ENCODE data around the gene KIAA0232. TPM values are rescaled to one million over a fixed set of nuclear protein-coding genes. Genes with fewer than 3 reads are reported as not detected.

KIAA0232 gene
- total and polyA plus RNA-seq, 12 donors: 7.3 to 45.2 (median 27.4) TPM

DNA sequence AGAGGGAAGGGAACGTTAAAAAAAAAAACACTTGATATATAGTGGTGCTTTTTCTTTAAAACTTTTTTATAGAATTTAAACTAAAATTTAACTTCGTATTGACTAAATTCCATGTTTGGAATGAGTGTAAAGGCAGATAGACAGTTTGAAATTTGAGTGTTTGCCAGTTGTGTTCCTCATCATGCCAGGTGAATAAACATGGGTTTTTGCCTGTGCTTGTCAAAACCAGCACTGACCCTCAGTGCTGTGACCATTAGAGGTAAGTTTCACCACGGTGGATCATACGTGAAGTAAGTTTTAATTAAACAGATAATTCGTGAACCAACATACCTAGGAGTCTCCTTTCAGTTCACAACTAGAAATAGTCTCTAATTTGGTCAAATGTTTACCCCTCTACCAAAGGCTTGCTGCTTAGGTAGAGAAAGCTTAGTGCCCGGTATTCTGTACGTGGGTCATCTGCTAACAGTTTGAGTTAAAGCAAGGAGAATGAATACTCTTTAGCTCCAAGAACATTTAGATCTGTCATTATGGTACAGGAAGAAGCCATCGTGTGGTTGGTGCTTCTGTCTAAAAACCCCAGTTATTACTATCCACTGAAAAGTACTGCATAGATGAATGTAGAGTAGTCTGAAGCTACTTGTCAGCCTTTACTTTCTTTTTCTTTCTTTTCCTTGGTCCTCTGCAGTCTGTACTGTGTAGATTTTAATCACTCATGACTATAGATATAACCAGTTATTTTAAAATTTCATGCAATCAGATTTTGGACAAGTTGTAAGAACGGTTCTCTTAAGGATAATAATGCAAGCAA, 32.7 kb downstream of the KIAA0232 start:
- no peaks in the 10 kb centered on the region for H3K36me3 ChIP-seq (replicated peaks in 1 of 2)
- no peaks in the 10 kb centered on the region for H3K27me3 ChIP-seq
- peaks cover 0 to 14% of the 10 kb centered on the region in 2 donors for H3K4me1 ChIP-seq (replicated peaks in 1 of 2)
- H3K27ac ChIP-seq: peak overlapping the region in 1 of 5 donors; percentile 7
- H3K4me3 ChIP-seq: no peak overlapping the region
- 62 to 68% (median 64%) methylated on average over 9 of the region's 9 CpGs for WGBS, 4 donors
- intact Hi-C loops (cut with DNase I): no loop called here
- no peak for DNase-seq
- no peaks in the 10 kb centered on the region for H3K9me3 ChIP-seq (replicated peaks in 1 of 3)
- no peak for TF ChIP-seq POLR2A (IDR thresholded peaks at IDR 0.05)
- TF ChIP-seq, protein P1, sequence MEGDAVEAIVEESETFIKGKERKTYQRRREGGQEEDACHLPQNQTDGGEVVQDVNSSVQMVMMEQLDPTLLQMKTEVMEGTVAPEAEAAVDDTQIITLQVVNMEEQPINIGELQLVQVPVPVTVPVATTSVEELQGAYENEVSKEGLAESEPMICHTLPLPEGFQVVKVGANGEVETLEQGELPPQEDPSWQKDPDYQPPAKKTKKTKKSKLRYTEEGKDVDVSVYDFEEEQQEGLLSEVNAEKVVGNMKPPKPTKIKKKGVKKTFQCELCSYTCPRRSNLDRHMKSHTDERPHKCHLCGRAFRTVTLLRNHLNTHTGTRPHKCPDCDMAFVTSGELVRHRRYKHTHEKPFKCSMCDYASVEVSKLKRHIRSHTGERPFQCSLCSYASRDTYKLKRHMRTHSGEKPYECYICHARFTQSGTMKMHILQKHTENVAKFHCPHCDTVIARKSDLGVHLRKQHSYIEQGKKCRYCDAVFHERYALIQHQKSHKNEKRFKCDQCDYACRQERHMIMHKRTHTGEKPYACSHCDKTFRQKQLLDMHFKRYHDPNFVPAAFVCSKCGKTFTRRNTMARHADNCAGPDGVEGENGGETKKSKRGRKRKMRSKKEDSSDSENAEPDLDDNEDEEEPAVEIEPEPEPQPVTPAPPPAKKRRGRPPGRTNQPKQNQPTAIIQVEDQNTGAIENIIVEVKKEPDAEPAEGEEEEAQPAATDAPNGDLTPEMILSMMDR (IDR thresholded peaks at IDR 0.05): no peak

DNA sequence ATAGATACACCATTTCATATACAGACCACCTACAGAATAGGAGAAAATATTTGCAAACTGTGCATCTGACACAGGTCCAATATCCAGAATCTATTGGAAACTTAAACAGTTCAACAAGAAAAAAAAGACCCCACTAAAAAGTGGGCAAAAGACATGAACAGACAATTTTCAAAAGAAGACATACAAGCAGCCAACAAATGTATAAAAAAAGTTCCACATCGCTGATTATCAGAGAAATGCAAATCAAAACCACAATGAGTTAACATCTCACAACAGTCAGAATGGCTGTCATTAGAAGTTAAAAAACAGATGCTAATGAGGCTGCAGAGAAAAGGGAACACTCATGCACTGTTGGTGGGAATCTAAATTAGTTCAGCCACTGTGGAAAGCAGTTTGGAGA, 36.8 kb downstream of the KIAA0232 start:
- Histone ChIP-seq H3K27ac (no peak overlapping the region), H3K9me3 (replicated peaks in 1 of 3) (peaks cover 0 to 9% (median 0%) of the 10 kb centered on the region in 3 donors), H3K4me1 (replicated peaks in 1 of 2) (peaks cover 1 to 14% of the 10 kb centered on the region in 2 donors), H3K4me3 (no peak overlapping the region), H3K27me3 (no peaks in the 10 kb centered on the region), H3K36me3 (replicated peaks in 1 of 2) (no peaks in the 10 kb centered on the region)
- 86 to 95% (median 95%) methylated on average over 1 of the region's 1 CpG for WGBS, 4 donors
- no peak for DNase-seq
- TF ChIP-seq POLR2A (IDR thresholded peaks at IDR 0.05): no peak
- TF ChIP-seq, protein P1 (IDR thresholded peaks at IDR 0.05): no peak
- intact Hi-C loops (cut with DNase I): no loop called here

DNA sequence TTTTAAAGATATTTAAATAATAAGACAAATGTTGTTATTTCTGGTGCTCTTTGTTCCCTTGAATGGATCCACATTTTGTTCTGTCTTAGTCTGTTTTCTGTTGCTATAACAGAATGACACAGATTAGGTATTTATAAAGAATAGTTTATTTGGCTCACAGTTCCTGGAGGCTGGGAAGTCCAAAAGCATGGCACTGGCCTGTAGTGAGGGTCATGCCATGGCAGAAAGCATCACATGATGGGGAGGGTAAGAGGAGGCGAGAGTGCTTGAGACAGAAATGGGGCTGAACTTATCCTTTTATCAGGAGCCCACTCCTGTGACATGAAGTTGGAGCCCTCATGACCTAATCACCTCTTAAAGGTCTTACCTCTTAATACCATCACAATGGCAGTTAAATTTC, 38.2 kb downstream of the KIAA0232 start:
- Histone ChIP-seq H3K36me3 (replicated peaks in 1 of 2) (peaks cover 0 to 7% of the 10 kb centered on the region in 2 donors), H3K27me3 (no peaks in the 10 kb centered on the region), H3K4me1 (replicated peaks in 1 of 2) (peaks cover 4 to 7% of the 10 kb centered on the region in 2 donors), H3K27ac (no peak overlapping the region), H3K4me3 (no peak overlapping the region), H3K9me3 (replicated peaks in 1 of 3) (peaks cover 0 to 9% (median 0%) of the 10 kb centered on the region in 3 donors)
- WGBS, 4 donors: 100% methylated on average over 1 of the region's 1 CpG
- intact Hi-C loops (cut with DNase I): no loop called here
- TF ChIP-seq POLR2A (IDR thresholded peaks at IDR 0.05): no peak
- TF ChIP-seq, protein P1 (IDR thresholded peaks at IDR 0.05): no peak
- no peak for DNase-seq

DNA sequence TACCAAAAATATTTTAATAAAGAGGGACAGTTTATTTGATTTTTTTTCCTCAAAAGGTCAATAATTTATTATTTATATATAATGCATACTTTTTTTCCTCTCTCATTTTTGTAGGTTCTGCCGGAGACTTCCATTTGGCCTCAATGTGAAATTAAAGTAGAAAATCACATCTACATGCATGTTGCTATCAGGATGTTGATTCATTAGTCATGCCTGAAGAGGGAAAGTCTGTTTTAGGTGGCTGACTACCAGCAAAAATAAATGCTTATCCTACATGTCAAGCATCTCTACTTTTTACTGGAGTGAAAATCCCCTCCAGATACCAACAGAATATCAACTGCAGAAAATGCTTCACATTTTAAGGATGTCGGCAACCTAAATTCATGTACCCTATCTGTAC, 41.5 kb downstream of the KIAA0232 start:
- Histone ChIP-seq H3K4me3 (no peak overlapping the region), H3K9me3 (replicated peaks in 1 of 3) (peaks cover 0 to 9% (median 0%) of the 10 kb centered on the region in 3 donors), H3K27ac (no peak overlapping the region), H3K27me3 (no peaks in the 10 kb centered on the region), H3K36me3 (replicated peaks in 1 of 2) (peaks cover 0 to 7% of the 10 kb centered on the region in 2 donors), H3K4me1 (replicated peaks in 1 of 2) (peaks cover 7 to 9% of the 10 kb centered on the region in 2 donors)
- TF ChIP-seq POLR2A (IDR thresholded peaks at IDR 0.05): no peak
- TF ChIP-seq, protein P1 (IDR thresholded peaks at IDR 0.05): no peak
- no peak for DNase-seq
- intact Hi-C loops (cut with DNase I): no loop called here
- 79 to 89% (median 82%) methylated on average over 2 of the region's 2 CpGs for WGBS, 4 donors
